CD4-positive, alpha-beta T cell treated with Interleukin-4 for 1 hour (primary cell): ENCODE data around the gene GJA4.

Experiments
- DNase-seq, 2 donors: peaks; one replicate each; pipeline ENCODE4 v3.0.0-alpha.2; 2020 to 2022

Gene GJA4

GRCh38 chr1:34792868-34793727 is at the start of gene GJA4:
Gene GJA4 (plus strand): TSS chr1:34792999. CDS start chr1:34794214, 1,215 bp downstream.
- DNase-seq, result no peak

DNA sequence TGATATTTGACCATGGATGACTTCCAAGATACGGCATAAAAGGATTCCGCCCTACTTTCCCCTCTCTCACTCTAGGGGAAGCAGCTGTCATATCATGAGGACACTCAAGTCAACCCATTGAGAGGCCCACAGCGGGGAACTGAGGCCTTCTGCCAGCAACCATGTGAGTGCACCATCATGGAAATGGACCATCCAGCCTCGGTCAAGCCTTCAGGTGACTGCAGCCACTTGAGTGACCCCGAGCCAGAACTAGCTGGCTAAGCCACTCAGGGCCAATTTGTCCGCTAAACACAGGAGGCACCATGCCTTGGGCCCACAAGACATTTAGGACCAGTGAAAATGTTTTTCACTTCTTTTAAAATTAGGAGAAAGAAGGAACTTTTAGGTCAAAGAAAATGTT is 49.0 kb upstream of the GJA4 start:
- DNase-seq, result no peak

- DNase-seq, result no peak
Observed at GRCh38 chr1:34744851-34745250, 47.9 kb upstream of the GJA4 start.

GRCh38 chr1:34745666-34746065 is 47.1 kb upstream of the GJA4 start:
- no peak for DNase-seq

- no peak for DNase-seq
Observed at GRCh38 chr1:34746101-34746500, 46.7 kb upstream of the GJA4 start.

DNA sequence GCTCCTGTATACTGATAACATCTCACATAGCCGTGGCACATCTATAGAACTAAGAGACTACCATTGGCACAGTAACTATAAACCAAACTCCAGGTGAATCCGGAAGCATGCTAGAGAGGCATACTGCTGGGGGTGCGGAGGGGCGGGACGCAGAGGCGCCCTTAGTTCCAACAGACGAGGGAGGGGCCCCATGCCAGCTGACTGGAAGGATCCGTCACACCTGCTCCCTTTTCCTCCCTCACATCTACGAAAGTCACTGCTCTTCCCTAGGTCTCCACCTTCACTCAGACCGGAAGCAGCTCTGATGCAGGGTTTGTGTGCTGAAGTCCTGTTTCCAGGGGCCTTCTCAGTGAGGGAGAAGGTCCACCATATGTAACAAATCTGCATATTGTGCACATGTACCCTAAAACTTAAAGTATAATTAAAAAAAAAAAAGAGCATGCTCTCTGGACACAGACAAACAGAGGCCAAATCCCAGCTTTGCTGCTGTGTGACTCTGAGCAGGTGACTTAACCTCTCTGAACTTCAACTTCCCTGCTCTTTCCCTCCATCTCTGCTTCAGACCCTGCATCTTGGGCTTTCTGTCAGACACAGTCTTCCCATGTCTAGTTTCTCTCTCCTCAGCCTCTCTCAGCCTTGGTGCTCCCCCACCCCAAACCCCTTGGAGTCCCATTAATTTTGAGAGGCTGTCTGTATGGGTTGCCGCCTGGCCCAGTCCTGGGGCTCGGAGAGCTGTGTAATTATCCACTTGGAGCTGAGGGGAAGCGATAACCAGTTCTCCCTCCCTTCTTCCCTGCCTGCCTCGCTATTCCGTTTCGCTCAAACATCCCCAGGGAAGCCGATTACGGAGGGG is 45.8 kb upstream of the GJA4 start:
- DNase-seq, result no peak

- DNase-seq, result no peak
Observed at GRCh38 chr1:34747638-34747941, 45.2 kb upstream of the GJA4 start.

DNA sequence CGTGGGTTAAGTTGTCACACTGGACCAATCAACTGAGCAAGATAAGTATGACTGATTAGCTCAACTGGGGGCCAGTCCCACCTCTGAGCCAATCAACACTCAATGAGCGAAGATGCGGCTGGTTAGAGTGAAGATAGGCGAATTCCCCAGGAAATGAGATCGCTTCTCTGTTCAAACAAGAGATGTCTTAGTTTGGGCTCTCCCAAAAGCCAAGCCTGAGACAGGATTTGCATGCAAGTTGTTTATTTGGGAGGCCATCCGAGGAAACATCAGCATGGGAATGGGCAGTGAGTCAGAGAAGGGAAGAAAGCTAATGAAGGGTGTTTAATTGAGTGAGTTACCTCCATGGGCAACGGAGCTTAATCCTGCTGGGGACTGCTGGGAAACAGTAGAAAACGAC is 42.8 kb upstream of the GJA4 start:
- DNase-seq, result no peak

GRCh38 chr1:34750610-34751009 is 42.2 kb upstream of the GJA4 start:
- DNase-seq, result no peak

DNA sequence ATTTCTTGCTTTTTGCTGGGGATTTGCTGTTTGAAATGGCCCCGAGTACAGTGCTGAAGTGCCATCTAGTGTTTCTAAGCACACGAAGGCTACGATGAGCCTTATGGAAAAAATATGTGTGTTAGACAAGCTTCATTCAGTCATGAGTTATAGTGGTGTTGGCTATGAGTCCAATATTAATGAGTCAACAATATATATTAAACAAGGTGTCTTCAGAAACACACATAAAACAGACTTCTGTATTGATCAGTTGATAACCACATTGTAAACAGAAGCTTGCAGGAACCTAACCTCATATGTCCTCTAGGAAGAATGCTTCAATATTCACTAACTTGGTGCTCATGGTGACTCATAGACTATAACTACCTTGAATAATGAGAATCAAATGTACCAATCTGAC is 39.6 kb upstream of the GJA4 start:
- DNase-seq, result no peak

DNA sequence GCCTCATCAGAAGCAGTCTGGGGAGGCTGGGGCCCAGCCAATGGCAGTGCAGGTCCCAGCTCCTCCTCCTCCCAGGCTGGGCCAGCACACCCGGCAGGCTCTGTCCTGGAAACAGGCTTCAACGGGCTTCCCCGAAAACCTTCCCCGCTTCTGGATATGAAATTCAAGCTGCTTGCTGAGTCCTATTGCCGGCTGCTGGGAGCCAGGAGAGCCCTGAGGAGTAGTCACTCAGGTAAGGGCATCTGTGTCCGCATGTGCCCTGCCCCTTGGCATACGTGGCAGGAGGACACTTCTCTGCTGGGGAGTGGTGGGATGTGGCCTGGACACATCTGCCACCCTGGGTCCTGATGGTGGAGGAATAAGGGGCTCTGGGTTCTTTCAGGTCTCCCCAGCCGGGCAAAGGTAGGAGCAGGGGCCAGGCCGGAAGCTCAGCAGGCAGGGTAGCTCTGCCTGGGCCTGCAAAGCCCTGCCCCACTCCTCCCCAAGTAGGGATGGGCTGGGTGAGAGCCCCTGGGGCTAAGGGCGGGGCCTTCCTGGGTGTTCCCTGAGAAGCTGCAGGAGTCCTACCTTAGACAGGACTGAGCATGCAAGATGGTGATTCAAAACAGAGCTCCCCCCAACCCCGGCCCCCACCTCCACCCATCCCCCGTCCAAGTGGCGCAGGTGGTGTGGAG is 37.7 kb upstream of the GJA4 start, which contains the start of gene GJB5:
GJB5 (plus strand) TSS at position 84 of the 674 bp plus-strand sequence. CDS start 2,284 bp downstream, outside the sequence.
- DNase-seq, result no peak

DNA sequence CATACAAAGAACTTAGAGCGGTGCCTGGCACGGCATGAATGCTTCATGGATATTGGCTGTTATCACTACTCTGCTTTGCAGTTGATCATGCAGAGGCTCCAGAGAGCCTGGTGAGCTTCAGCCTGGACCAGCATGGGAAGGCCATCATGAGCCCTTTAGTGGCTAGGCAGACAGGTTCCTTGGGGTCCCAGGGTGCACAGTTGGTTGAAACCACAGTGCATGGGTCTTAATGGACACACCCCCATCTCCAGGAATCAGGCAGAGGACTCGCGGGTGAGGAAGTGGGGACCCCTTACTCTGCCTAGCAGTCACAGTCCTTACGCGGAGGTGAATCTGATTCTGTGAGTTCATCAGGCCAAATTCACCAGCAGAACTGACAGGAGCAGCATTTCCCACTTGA is 36.8 kb upstream of the GJA4 start:
- DNase-seq, result no peak

- no peak for DNase-seq
Observed at GRCh38 chr1:34757386-34757785, 35.4 kb upstream of the GJA4 start.

GRCh38 chr1:34758751-34759150 is 34.0 kb upstream of the GJA4 start:
- DNase-seq, result no peak

DNA sequence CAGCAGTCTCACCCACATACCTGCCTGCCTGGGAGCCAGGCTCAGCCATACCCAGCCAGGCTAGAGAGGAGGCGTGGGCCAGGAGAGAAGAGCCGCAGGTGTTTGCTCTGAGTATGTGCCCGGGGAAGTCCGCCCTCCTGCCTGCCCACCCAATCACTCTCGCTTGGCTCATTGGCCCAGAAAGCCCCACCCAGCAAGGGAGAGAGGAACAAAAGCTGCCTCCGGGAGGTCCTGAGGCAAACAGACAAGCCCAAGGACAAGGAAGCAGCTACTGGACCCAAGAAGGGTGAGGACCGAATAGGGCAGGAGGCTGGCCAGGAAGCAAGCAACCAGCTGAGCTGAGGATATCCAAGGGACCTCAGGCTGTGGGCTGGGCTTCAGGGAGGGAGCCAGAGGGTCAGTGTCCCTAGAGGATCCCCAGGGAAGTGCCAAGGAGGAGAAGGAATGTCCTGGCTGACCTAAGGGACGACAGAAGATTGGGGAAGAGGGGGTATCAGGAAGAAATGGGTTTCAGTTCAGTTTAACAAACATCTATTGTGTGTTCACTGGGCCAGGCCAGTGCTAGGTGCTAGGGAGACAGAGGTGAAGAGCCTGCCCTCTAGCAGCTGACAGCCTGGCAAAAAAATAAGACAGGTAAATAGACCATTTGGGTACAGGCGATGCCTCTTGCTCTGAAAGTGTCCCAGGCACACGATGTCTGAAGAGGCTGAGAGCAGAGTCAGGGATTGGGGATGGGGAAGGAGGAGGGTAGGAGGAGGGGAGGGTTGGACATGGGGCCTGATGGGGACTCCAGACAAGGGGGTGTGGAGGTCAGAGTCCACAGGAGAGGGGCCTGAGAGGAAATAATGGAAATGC is 33.1 kb upstream of the GJA4 start, which contains the start of gene GJB4:
GJB4 (plus strand) TSS at position 238 of the 855 bp plus-strand sequence. CDS start 1,515 bp downstream, outside the sequence.
- no peak for DNase-seq

DNA sequence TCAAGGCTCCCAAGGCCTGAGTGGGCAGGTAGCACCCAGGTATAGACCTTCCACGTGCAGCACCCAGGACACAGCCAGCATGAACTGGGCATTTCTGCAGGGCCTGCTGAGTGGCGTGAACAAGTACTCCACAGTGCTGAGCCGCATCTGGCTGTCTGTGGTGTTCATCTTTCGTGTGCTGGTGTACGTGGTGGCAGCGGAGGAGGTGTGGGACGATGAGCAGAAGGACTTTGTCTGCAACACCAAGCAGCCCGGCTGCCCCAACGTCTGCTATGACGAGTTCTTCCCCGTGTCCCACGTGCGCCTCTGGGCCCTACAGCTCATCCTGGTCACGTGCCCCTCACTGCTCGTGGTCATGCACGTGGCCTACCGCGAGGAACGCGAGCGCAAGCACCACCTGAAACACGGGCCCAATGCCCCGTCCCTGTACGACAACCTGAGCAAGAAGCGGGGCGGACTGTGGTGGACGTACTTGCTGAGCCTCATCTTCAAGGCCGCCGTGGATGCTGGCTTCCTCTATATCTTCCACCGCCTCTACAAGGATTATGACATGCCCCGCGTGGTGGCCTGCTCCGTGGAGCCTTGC is 31.5 kb upstream of the GJA4 start:
- DNase-seq, result no peak

GRCh38 chr1:34761776-34762307 is 31.0 kb upstream of the GJA4 start:
- DNase-seq, result no peak

GRCh38 chr1:34762474-34763141 is 30.2 kb upstream of the GJA4 start:
- no peak for DNase-seq

DNA sequence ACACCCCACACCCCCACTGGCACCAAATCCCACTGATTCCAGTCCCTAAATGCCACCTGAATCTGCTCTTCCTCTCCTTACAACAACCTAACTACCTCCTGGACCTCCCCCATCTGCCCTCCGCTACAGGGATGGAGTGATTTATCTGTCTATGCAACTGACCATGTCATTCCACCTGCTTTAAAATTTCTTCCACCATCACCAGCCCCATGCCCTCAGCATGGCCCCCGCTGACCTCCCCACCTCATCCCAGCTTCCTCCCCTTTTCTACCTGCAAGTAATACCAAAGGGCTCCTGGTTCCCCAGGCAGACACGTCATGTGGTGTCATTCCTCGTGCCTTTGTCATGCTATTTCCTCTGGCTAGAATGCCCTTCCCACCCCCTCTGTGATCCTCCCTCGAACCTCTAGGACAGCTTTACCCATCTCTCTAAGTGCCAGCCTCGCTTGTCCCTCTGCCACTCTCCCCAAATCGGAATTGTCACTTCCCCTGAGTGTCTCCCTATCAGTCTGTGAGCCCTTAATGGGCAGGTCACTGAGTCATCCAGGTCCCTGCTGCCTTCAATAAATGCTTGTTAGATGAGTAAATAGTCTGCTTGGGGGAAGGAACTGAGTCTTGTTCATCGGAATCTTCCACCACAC is 29.5 kb upstream of the GJA4 start:
- no peak for DNase-seq

- DNase-seq, result no peak
Observed at GRCh38 chr1:34768856-34769255, 23.9 kb upstream of the GJA4 start.
